ENCODE results near the gene MPRIP. TPM values are rescaled to one million over a fixed set of nuclear protein-coding genes. Genes with fewer than 3 reads are reported as not detected.
A peak's percentile ranks its signal among the peaks of the same experiment; 100 is the strongest.

Gene MPRIP
- total and polyA plus RNA-seq, 2 donors (not counting 1 experiment from before 2014, with no cell fraction given), result 130 to 299 TPM

- POLR2A ChIA-PET, result no interaction called here
- no peak for ATAC-seq (ENCODE audit: low read depth)
Observed at GRCh38 chr17:17166446-17166845, 124.2 kb downstream of the MPRIP start.

GRCh38 chr17:17167356-17167755, 125.1 kb downstream of the MPRIP start:
- DNase-seq (no peak), ATAC-seq (ENCODE audit: low read depth) (no peak)
- Mint-ChIP-seq H3K4me1 (no peaks in the 10 kb centered on the region), H3K27ac (peak overlapping the region; percentile 58), H3K4me3 (no peak overlapping the region), H3K9me3 (ENCODE audit: insufficient read depth) (no peaks in the 10 kb centered on the region), H3K27me3 (no peaks in the 10 kb centered on the region)
- no peaks in the 10 kb centered on the region for H3K27me3 ChIP-seq (replicated peaks in 1 of 4; ENCODE audit: control extremely low read depth in 1 of 4, control insufficient read depth in 3 of 4, insufficient read depth in 4 of 4, low read length in 3 of 4)
- H3K9me3 ChIP-seq (ENCODE audit: control extremely low read depth in 1 of 3, control insufficient read depth in 2 of 3, insufficient read depth in 1 of 3, low read length in 2 of 3), result no peaks in the 10 kb centered on the region
- no peaks in the 10 kb centered on the region for H3K79me2 ChIP-seq (ENCODE audit: control insufficient read depth, insufficient read depth, low read length)
- H4K20me1 ChIP-seq (ENCODE audit: control insufficient read depth, insufficient read depth, low read length, poor library complexity, severe bottlenecking), result no peaks in the 10 kb centered on the region
- ChIA-PET CTCF (interaction anchor here (1.1 kb wide), 1 partner anchor 21 kb away, joined by 4 read pairs; no protein-coding TSS in a partner anchor), POLR2A (no interaction called here)
- H3K36me3 ChIP-seq (replicated peaks in 1 of 2; ENCODE audit: control extremely low read depth in 1 of 2, control insufficient read depth in 1 of 2, extremely low read depth in 1 of 2, insufficient read depth in 2 of 2, low read length in 1 of 2), result peaks cover 0 to 76% of the 10 kb centered on the region in 2 experiments
- H3K4me3 ChIP-seq (ENCODE audit: control extremely low read depth in 1 of 5, extremely low read depth in 1 of 5, insufficient read depth in 1 of 5, low read depth in 2 of 5, low read length in 4 of 5), result no peak overlapping the region
- no peaks in the 10 kb centered on the region for H3K4me1 ChIP-seq (ENCODE audit: control insufficient read depth in 2 of 2, insufficient read depth in 2 of 2, low read length in 2 of 2)
- TF ChIP-seq, protein P1, sequence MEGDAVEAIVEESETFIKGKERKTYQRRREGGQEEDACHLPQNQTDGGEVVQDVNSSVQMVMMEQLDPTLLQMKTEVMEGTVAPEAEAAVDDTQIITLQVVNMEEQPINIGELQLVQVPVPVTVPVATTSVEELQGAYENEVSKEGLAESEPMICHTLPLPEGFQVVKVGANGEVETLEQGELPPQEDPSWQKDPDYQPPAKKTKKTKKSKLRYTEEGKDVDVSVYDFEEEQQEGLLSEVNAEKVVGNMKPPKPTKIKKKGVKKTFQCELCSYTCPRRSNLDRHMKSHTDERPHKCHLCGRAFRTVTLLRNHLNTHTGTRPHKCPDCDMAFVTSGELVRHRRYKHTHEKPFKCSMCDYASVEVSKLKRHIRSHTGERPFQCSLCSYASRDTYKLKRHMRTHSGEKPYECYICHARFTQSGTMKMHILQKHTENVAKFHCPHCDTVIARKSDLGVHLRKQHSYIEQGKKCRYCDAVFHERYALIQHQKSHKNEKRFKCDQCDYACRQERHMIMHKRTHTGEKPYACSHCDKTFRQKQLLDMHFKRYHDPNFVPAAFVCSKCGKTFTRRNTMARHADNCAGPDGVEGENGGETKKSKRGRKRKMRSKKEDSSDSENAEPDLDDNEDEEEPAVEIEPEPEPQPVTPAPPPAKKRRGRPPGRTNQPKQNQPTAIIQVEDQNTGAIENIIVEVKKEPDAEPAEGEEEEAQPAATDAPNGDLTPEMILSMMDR (IDR thresholded peaks at IDR 0.05), result no peak
- TF ChIP-seq EZH2 (IDR thresholded peaks at IDR 0.05; ENCODE audit: borderline replicate concordance, insufficient read depth, low read depth, low read length, poor library complexity, severe bottlenecking), result no peak
- no peak overlapping the region for H3K27ac ChIP-seq (ENCODE audit: low read length in 2 of 2)
- no peak overlapping the region for H2AFZ ChIP-seq (ENCODE audit: insufficient read depth, low read depth, low read length, poor library complexity, severe bottlenecking)
- H3K4me2 ChIP-seq (replicated peaks; ENCODE audit: low read depth, low read length, poor library complexity, severe bottlenecking), result no peak overlapping the region
- intact Hi-C loops (cut with micrococcal nuclease), result no loop called here
- WGBS (ENCODE audit: insufficient coverage), result 96% methylated on average over 10 of the region's 10 CpGs
- H3K9ac ChIP-seq (ENCODE audit: low read length), result no peak overlapping the region

More at GRCh38 chr17:17166446-17166845, 124.2 kb downstream of the MPRIP start:
- H3K4me1 Mint-ChIP-seq, result no peaks in the 10 kb centered on the region
- H3K4me3 Mint-ChIP-seq, result no peak overlapping the region
- no peaks in the 10 kb centered on the region for H3K27me3 Mint-ChIP-seq
- H3K27ac ChIP-seq (ENCODE audit: low read length in 2 of 2), result no peak overlapping the region
- DNase-seq, result no peak
- H3K27me3 ChIP-seq (replicated peaks in 1 of 4; ENCODE audit: control extremely low read depth in 1 of 4, control insufficient read depth in 3 of 4, insufficient read depth in 4 of 4, low read length in 3 of 4), result no peaks in the 10 kb centered on the region
- no peaks in the 10 kb centered on the region for H3K9me3 Mint-ChIP-seq (ENCODE audit: insufficient read depth)
- H3K4me3 ChIP-seq (ENCODE audit: control extremely low read depth in 1 of 5, extremely low read depth in 1 of 5, insufficient read depth in 1 of 5, low read depth in 2 of 5, low read length in 4 of 5), result no peak overlapping the region
- H3K27ac Mint-ChIP-seq, result no peak overlapping the region
- CTCF ChIA-PET, result no interaction called here
- no peaks in the 10 kb centered on the region for H3K79me2 ChIP-seq (ENCODE audit: control insufficient read depth, insufficient read depth, low read length)
- H3K4me2 ChIP-seq (replicated peaks; ENCODE audit: low read depth, low read length, poor library complexity, severe bottlenecking), result no peak overlapping the region
- TF ChIP-seq, protein P1 (IDR thresholded peaks at IDR 0.05), result no peak
- TF ChIP-seq EZH2 (IDR thresholded peaks at IDR 0.05; ENCODE audit: borderline replicate concordance, insufficient read depth, low read depth, low read length, poor library complexity, severe bottlenecking), result no peak
- peaks cover 1 to 76% of the 10 kb centered on the region in 2 experiments for H3K36me3 ChIP-seq (replicated peaks in 1 of 2; ENCODE audit: control extremely low read depth in 1 of 2, control insufficient read depth in 1 of 2, extremely low read depth in 1 of 2, insufficient read depth in 2 of 2, low read length in 1 of 2)
- 97% methylated on average over 8 of the region's 8 CpGs for WGBS (ENCODE audit: insufficient coverage)
- H4K20me1 ChIP-seq (ENCODE audit: control insufficient read depth, insufficient read depth, low read length, poor library complexity, severe bottlenecking), result no peaks in the 10 kb centered on the region
- H3K4me1 ChIP-seq (ENCODE audit: control insufficient read depth in 2 of 2, insufficient read depth in 2 of 2, low read length in 2 of 2), result no peaks in the 10 kb centered on the region
- no peak overlapping the region for H3K9ac ChIP-seq (ENCODE audit: low read length)
- intact Hi-C loops (cut with micrococcal nuclease), result no loop called here
- H2AFZ ChIP-seq (ENCODE audit: insufficient read depth, low read depth, low read length, poor library complexity, severe bottlenecking), result no peak overlapping the region
- H3K9me3 ChIP-seq (ENCODE audit: control extremely low read depth in 1 of 3, control insufficient read depth in 2 of 3, insufficient read depth in 1 of 3, low read length in 2 of 3), result no peaks in the 10 kb centered on the region
